Measurements from ENCODE around the gene ABLIM2. TPM values are rescaled to one million over a fixed set of nuclear protein-coding genes. Genes with fewer than 3 reads are reported as not detected.

The ABLIM2 gene
- total RNA-seq, 2 experiments from 2014 or later = 0.76 TPM; not detected in 1

DNA sequence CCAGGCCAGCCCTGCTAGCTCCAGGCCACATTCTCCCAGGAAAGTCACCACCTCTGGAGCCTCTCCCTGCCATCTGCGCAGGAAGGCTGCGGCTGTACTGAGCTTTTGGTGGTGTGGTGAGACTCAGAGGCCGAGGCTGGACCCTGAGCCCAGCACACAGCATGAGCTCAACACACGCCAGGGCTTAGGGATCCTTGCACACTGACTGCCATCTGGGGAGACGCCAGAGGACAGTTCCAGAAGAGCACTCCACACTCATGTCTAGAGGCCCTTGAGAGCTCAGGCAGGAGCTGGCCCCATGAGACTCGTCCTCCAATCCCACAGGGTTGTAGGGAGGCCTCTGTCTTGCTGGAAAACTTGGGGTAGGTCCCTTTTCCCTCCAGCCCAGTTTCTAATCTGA is 40.6 kb downstream of the ABLIM2 start:
- CTCF ChIA-PET (ENCODE audit: unreplicated experiment) = no interaction called here
- no peaks in the 10 kb centered on the region for H3K36me3 ChIP-seq (ENCODE audit: insufficient read depth, low read length)
- no peak overlapping the region for H3K27ac ChIP-seq (ENCODE audit: low read depth, low read length, poor library complexity, severe bottlenecking)
- no peak overlapping the region for H3K4me3 ChIP-seq (ENCODE audit: low read depth, low read length, poor library complexity, severe bottlenecking)
- H3K9me2 ChIP-seq (ENCODE audit: insufficient read depth, low read length) = no peaks in the 10 kb centered on the region
- H3K79me2 ChIP-seq (ENCODE audit: insufficient read depth, low read depth, low read length) = no peaks in the 10 kb centered on the region
- intact Hi-C loops (cut with micrococcal nuclease; ENCODE audit: unreplicated experiment) = no loop called here
- DNase-seq (ENCODE audit: low spot score) = no peak
- peaks cover 4% of the 10 kb centered on the region for H3K4me1 ChIP-seq (ENCODE audit: insufficient read depth, low read length, poor library complexity, severe bottlenecking)
- no peak overlapping the region for H3K4me2 ChIP-seq (ENCODE audit: low read length)
- BruUV-seq (replicated peaks) = no TSS peak
- peak overlapping the region; percentile 62; the same call in 1 of the 2 replicates for H2AFZ ChIP-seq (ENCODE audit: low read length)
- no peaks in the 10 kb centered on the region for H3K9me3 ChIP-seq (ENCODE audit: low read length)
- TF ChIP-seq, protein P1, sequence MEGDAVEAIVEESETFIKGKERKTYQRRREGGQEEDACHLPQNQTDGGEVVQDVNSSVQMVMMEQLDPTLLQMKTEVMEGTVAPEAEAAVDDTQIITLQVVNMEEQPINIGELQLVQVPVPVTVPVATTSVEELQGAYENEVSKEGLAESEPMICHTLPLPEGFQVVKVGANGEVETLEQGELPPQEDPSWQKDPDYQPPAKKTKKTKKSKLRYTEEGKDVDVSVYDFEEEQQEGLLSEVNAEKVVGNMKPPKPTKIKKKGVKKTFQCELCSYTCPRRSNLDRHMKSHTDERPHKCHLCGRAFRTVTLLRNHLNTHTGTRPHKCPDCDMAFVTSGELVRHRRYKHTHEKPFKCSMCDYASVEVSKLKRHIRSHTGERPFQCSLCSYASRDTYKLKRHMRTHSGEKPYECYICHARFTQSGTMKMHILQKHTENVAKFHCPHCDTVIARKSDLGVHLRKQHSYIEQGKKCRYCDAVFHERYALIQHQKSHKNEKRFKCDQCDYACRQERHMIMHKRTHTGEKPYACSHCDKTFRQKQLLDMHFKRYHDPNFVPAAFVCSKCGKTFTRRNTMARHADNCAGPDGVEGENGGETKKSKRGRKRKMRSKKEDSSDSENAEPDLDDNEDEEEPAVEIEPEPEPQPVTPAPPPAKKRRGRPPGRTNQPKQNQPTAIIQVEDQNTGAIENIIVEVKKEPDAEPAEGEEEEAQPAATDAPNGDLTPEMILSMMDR (conservative IDR thresholded peaks at IDR 0.05; ENCODE audit: low read length) = no peak
- TF ChIP-seq EZH2phosphoT487 (IDR thresholded peaks at IDR 0.05; ENCODE audit: borderline replicate concordance, low read depth, low read length) = no peak
- POLR2A ChIA-PET = interaction anchor here (1.3 kb wide), 1 partner anchor 13 kb away, joined by 3 read pairs; no protein-coding TSS in a partner anchor
- H4K20me1 ChIP-seq (ENCODE audit: insufficient read depth, low read length) = no peaks in the 10 kb centered on the region

DNA sequence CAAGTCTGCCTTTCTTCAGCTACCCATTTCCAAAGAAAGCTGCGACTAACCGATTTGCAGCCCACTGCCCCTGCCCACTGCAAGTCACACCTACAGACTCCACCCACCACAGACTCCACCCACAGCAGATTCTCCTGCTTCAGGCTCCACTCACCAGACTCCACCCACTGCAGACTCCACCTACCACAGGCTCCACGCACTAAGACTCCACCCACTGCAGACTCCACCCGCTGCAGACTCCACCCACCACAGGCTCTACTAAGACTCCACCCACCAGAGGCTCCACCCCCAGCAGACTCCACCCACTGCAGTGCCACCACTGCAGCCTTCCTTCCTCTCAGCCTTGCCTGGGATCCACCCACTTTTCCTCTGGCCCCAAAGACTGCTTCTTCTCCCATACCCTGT is 41.3 kb downstream of the ABLIM2 start:
- CTCF ChIA-PET (ENCODE audit: unreplicated experiment) = no interaction called here
- peak; percentile 88 for DNase-seq (ENCODE audit: low spot score)
- H3K4me2 ChIP-seq (ENCODE audit: low read length) = no peak overlapping the region

DNA sequence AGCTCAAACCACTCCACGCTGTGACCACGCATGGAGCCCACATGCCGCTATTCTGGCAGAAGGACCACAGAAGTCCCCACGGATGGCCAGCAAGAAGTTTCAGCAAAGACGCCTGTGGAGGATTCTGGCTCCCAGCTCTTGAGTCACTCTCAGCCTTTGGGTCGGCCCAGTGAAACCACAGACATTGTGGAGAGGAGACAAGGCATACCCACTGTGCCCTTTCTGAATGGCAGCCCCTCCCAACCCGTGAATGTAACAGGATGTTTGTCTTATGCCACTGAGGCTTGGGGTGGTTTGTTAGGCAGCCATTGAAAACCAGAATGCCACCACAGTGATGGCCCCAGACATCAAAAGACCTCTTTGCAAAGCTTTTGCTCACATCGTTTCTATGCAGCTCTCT is 42.7 kb downstream of the ABLIM2 start:
- peaks cover 4% of the 10 kb centered on the region for H3K4me1 ChIP-seq (ENCODE audit: insufficient read depth, low read length, poor library complexity, severe bottlenecking)
- DNase-seq (ENCODE audit: low spot score) = no peak
- TF ChIP-seq EZH2phosphoT487 (IDR thresholded peaks at IDR 0.05; ENCODE audit: borderline replicate concordance, low read depth, low read length) = no peak
- TF ChIP-seq, protein P1 (conservative IDR thresholded peaks at IDR 0.05; ENCODE audit: low read length) = no peak
- no peak overlapping the region for H3K4me3 ChIP-seq (ENCODE audit: low read depth, low read length, poor library complexity, severe bottlenecking)
- H3K9me3 ChIP-seq (ENCODE audit: low read length) = no peaks in the 10 kb centered on the region
- CTCF ChIA-PET (ENCODE audit: unreplicated experiment) = no interaction called here
- intact Hi-C loops (cut with micrococcal nuclease; ENCODE audit: unreplicated experiment) = no loop called here
- POLR2A ChIA-PET = interaction anchor here (0.9 kb wide), 1 partner anchor 50 kb away, joined by 3 read pairs; no protein-coding TSS in a partner anchor
- H3K4me2 ChIP-seq (ENCODE audit: low read length) = no peak overlapping the region
- no peaks in the 10 kb centered on the region for H3K36me3 ChIP-seq (ENCODE audit: insufficient read depth, low read length)
- no peaks in the 10 kb centered on the region for H3K9me2 ChIP-seq (ENCODE audit: insufficient read depth, low read length)
- no peak overlapping the region for H2AFZ ChIP-seq (ENCODE audit: low read length)
- no peaks in the 10 kb centered on the region for H4K20me1 ChIP-seq (ENCODE audit: insufficient read depth, low read length)
- no peak overlapping the region for H3K27ac ChIP-seq (ENCODE audit: low read depth, low read length, poor library complexity, severe bottlenecking)
- BruUV-seq (replicated peaks) = no TSS peak
- no peaks in the 10 kb centered on the region for H3K79me2 ChIP-seq (ENCODE audit: insufficient read depth, low read depth, low read length)

More for the DNA sequence above, 41.3 kb downstream of the ABLIM2 start:
- intact Hi-C loops (cut with micrococcal nuclease; ENCODE audit: unreplicated experiment) = no loop called here
- H3K4me1 ChIP-seq (ENCODE audit: insufficient read depth, low read length, poor library complexity, severe bottlenecking) = peaks cover 4% of the 10 kb centered on the region
- no peaks in the 10 kb centered on the region for H3K36me3 ChIP-seq (ENCODE audit: insufficient read depth, low read length)
- peak overlapping the region; percentile 62; the same call in 1 of the 2 replicates for H2AFZ ChIP-seq (ENCODE audit: low read length)
- no TSS peak for BruUV-seq (replicated peaks)
- no peaks in the 10 kb centered on the region for H3K9me3 ChIP-seq (ENCODE audit: low read length)
- H3K9me2 ChIP-seq (ENCODE audit: insufficient read depth, low read length) = no peaks in the 10 kb centered on the region
- H3K4me3 ChIP-seq (ENCODE audit: low read depth, low read length, poor library complexity, severe bottlenecking) = no peak overlapping the region
- POLR2A ChIA-PET = interaction anchor here (0.7 to 1.3 kb wide), 2 partner anchors 14 to 67 kb away, joined by 3 read pairs; no protein-coding TSS in a partner anchor
- H4K20me1 ChIP-seq (ENCODE audit: insufficient read depth, low read length) = no peaks in the 10 kb centered on the region
- H3K27ac ChIP-seq (ENCODE audit: low read depth, low read length, poor library complexity, severe bottlenecking) = no peak overlapping the region
- H3K79me2 ChIP-seq (ENCODE audit: insufficient read depth, low read depth, low read length) = no peaks in the 10 kb centered on the region
- TF ChIP-seq, protein P1 (conservative IDR thresholded peaks at IDR 0.05; ENCODE audit: low read length) = no peak
- TF ChIP-seq EZH2phosphoT487 (IDR thresholded peaks at IDR 0.05; ENCODE audit: borderline replicate concordance, low read depth, low read length) = no peak
